Stimulated activated CD8-positive, alpha-beta memory T cell treated with anti-CD3 and anti-CD28 coated beads, Interleukin-7, amount 100 ng/mL, for 1 hour (primary cell): ENCODE measurements around the gene ST7.
"Not testable (repeated sequence)": the region's sequence is repeated elsewhere in the genome, so short reads cannot be mapped to it uniquely, and the experiment has no call there.

ENCODE experiments used
- DNase-seq, 2 donors: peaks; one replicate each; pipeline ENCODE4 v3.0.0-alpha.2; 2020; ENCODE audit warnings: low read depth in 2 of 2

ST7 gene

GRCh38 chr7:117025891-117026290, 72.6 kb downstream of the ST7 start:
- DNase-seq: no peak

- not testable (repeated sequence) for DNase-seq
Measured at GRCh38 chr7:117030346-117030745, 77.0 kb downstream of the ST7 start.

GRCh38 chr7:117030793-117031192, 77.5 kb downstream of the ST7 start:
- DNase-seq: not testable (repeated sequence)

GRCh38 chr7:117032810-117033209, 79.5 kb downstream of the ST7 start:
- DNase-seq: no peak

GRCh38 chr7:117034851-117035464, 81.7 kb downstream of the ST7 start:
- no peak for DNase-seq

- DNase-seq: no peak
Measured at GRCh38 chr7:117035465-117035862, 82.2 kb downstream of the ST7 start.

GRCh38 chr7:117036053-117036669, 82.9 kb downstream of the ST7 start:
- DNase-seq: no peak

GRCh38 chr7:117036836-117037235, 83.5 kb downstream of the ST7 start:
- DNase-seq: no peak

- DNase-seq: no peak
Measured at GRCh38 chr7:117038408-117038807, 85.1 kb downstream of the ST7 start.

- DNase-seq: no peak
Measured at GRCh38 chr7:117041007-117041406, 87.7 kb downstream of the ST7 start.

GRCh38 chr7:117041822-117042221, 88.5 kb downstream of the ST7 start:
- DNase-seq: no peak

GRCh38 chr7:117043108-117043825, 90.0 kb downstream of the ST7 start:
- DNase-seq: no peak

- no peak for DNase-seq
Measured at GRCh38 chr7:117044664-117045063, 91.4 kb downstream of the ST7 start.

- no peak for DNase-seq
Measured at GRCh38 chr7:117045927-117046710, 92.8 kb downstream of the ST7 start.

GRCh38 chr7:117047496-117047895, 94.2 kb downstream of the ST7 start:
- no peak for DNase-seq

- DNase-seq: no peak
Measured at GRCh38 chr7:117048114-117048866, 95.0 kb downstream of the ST7 start.

GRCh38 chr7:117048882-117049281, 95.6 kb downstream of the ST7 start:
- no peak for DNase-seq

- DNase-seq: no peak
Measured at GRCh38 chr7:117051808-117052207, 98.5 kb downstream of the ST7 start.

- DNase-seq: no peak
Measured at GRCh38 chr7:117053432-117053831, 100.1 kb downstream of the ST7 start.

- no peak for DNase-seq
Measured at GRCh38 chr7:117061751-117062150, 108.5 kb downstream of the ST7 start.

GRCh38 chr7:117062300-117062699, 109.0 kb downstream of the ST7 start:
- DNase-seq: no peak

GRCh38 chr7:117064688-117065087, 111.4 kb downstream of the ST7 start:
- DNase-seq: no peak
